Measurements from ENCODE around the gene WDR48.
A peak's percentile ranks its signal among the peaks of the same experiment; 100 is the strongest.

The WDR48 gene

GRCh38 chr3:39126532-39127071 lies 74.8 kb downstream of the WDR48 start:
- DNase-seq (ENCODE audit: low read depth): peak; percentile 70
- H3K4me3 ChIP-seq (ENCODE audit: low read depth, low read length): no peak overlapping the region
- TF ChIP-seq CTCF (conservative IDR thresholded peaks at IDR 0.05; ENCODE audit: low read depth, low read length): peak; percentile 69

GRCh38 chr3:39127269-39127907 lies 75.6 kb downstream of the WDR48 start:
- no peak for DNase-seq (ENCODE audit: low read depth)
- TF ChIP-seq CTCF (conservative IDR thresholded peaks at IDR 0.05; ENCODE audit: low read depth, low read length): no peak
- no peak overlapping the region for H3K4me3 ChIP-seq (ENCODE audit: low read depth, low read length)

- TF ChIP-seq CTCF (conservative IDR thresholded peaks at IDR 0.05; ENCODE audit: low read depth, low read length): no peak
These were observed 76.1 kb downstream of the WDR48 start for GRCh38 chr3:39127908-39128304.

GRCh38 chr3:39128951-39129350 lies 77.1 kb downstream of the WDR48 start:
- DNase-seq (ENCODE audit: low read depth): no peak
- TF ChIP-seq CTCF (conservative IDR thresholded peaks at IDR 0.05; ENCODE audit: low read depth, low read length): no peak
- no peak overlapping the region for H3K4me3 ChIP-seq (ENCODE audit: low read depth, low read length)

More at GRCh38 chr3:39127908-39128304, 76.1 kb downstream of the WDR48 start:
- no peak for DNase-seq (ENCODE audit: low read depth)
- no peak overlapping the region for H3K4me3 ChIP-seq (ENCODE audit: low read depth, low read length)

GRCh38 chr3:39130026-39130425 lies 78.2 kb downstream of the WDR48 start:
- no peak for TF ChIP-seq CTCF (conservative IDR thresholded peaks at IDR 0.05; ENCODE audit: low read depth, low read length)
- no peak for DNase-seq (ENCODE audit: low read depth)
- H3K4me3 ChIP-seq (ENCODE audit: low read depth, low read length): no peak overlapping the region

GRCh38 chr3:39130693-39131265 lies 79.0 kb downstream of the WDR48 start:
- no peak overlapping the region for H3K4me3 ChIP-seq (ENCODE audit: low read depth, low read length)
- no peak for TF ChIP-seq CTCF (conservative IDR thresholded peaks at IDR 0.05; ENCODE audit: low read depth, low read length)
- no peak for DNase-seq (ENCODE audit: low read depth)

Measured in choroid plexus epithelial cell (primary cell).